Gastrocnemius medialis (tissue), 4 donors: ENCODE measurements around the gene POLG. TPM values are rescaled to one million over a fixed set of nuclear protein-coding genes. Genes with fewer than 3 reads are reported as not detected.

ENCODE experiments used
- ATAC-seq, 2 donors: fragments of 150-250 bp; one replicate each; pipeline ENCODE4 v1.9.1; 2016
- DNase-seq, 2 donors: peaks; one replicate each; pipeline ENCODE4 v3.0.0-alpha.2; 2019
- H3K27ac ChIP-seq, 4 donors: fragments of 200-600 bp; sonication (generic); 1 replicate in 1 of 4; 2 replicates in 3 of 4; pipeline ENCODE4 v1.5.1; 2016 to 2018; ENCODE audit warnings: mild to moderate bottlenecking in 2 of 4, moderate library complexity in 1 of 4
- H3K27me3 ChIP-seq, 3 donors: fragments of 200-600 bp; sonication (generic) in 2 of 3; 1 replicate in 1 of 3; 2 replicates in 2 of 3; pipeline versions ENCODE4 v1.5.1 to v1.6.0; 2016 to 2019; ENCODE audit warnings: mild to moderate bottlenecking in 1 of 3, moderate library complexity in 1 of 3
- H3K36me3 ChIP-seq, 2 donors: fragments of 200-600 bp; sonication (generic) in 1 of 2; one replicate each; pipeline ENCODE4 v1.5.1; 2017 to 2018
- H3K4me1 ChIP-seq, 2 donors: fragments of 200-600 bp; sonication (generic) in 1 of 2; one replicate each; pipeline ENCODE4 v1.5.1; 2016 to 2017; ENCODE audit warnings: mild to moderate bottlenecking in 2 of 2
- H3K4me3 ChIP-seq, 4 donors: fragments of 200-600 bp; sonication (generic) in 3 of 4; 1 replicate in 1 of 4; 2 replicates in 3 of 4; pipeline ENCODE4 v1.5.1; 2016 to 2019; ENCODE audit warnings: mild to moderate bottlenecking in 2 of 4
- H3K9me3 ChIP-seq, 3 donors: fragments of 200-600 bp; sonication (generic) in 2 of 3; 1 replicate in 1 of 3; 2 replicates in 2 of 3; pipeline ENCODE4 v1.5.1; 2016 to 2019
- CTCF ChIP-seq, 5 experiments: fragments of 450-650 bp in 3 of 5; fragments of 200-600 bp in 2 of 5; sonication (generic) in 2 of 5; IDR thresholded peaks in 4 of 5; conservative IDR thresholded peaks in 1 of 5; 1 replicate in 4 of 5; 2 replicates in 1 of 5; pipeline ENCODE4 v1.5.1; 2016 to 2019; ENCODE audit warnings: antibody characterized with exemption in 5 of 5, mild to moderate bottlenecking in 3 of 5, moderate library complexity in 3 of 5
- POLR2A ChIP-seq, 2 donors: fragments of 450-650 bp; IDR thresholded peaks; one replicate each; pipeline ENCODE4 v1.6.1; 2017; ENCODE audit warnings: antibody characterized with exemption in 2 of 2, mild to moderate bottlenecking in 2 of 2, moderate library complexity in 2 of 2
- in situ Hi-C, 4 donors: fragments of 200-750 bp; cut with MboI; loops; one replicate each; pipeline versions ENCODE4 v1.15.0 to v1.8.0; 2017; ENCODE audit warnings: low sequenced_read_pairs in 4 of 4
- intact Hi-C: fragments of 100-400 bp; cut with DNase I; formaldehyde crosslinking; loops from one replicate; pipeline ENCODE4 v1.15.1; 2023; ENCODE audit warnings: low total_unique reads
- total RNA-seq, 4 donors: library from RNA; depleted of rRNA; stranded (reverse); fragments of >200 nt; gene quantifications; one replicate each; pipeline versions ENCODE4 v1.1.0 to v1.2.3, GENCODE V29; 2016

The POLG gene
- total RNA-seq, 4 donors from 2014 or later, result 50.9 to 81.9 (median 61.4) TPM

DNA sequence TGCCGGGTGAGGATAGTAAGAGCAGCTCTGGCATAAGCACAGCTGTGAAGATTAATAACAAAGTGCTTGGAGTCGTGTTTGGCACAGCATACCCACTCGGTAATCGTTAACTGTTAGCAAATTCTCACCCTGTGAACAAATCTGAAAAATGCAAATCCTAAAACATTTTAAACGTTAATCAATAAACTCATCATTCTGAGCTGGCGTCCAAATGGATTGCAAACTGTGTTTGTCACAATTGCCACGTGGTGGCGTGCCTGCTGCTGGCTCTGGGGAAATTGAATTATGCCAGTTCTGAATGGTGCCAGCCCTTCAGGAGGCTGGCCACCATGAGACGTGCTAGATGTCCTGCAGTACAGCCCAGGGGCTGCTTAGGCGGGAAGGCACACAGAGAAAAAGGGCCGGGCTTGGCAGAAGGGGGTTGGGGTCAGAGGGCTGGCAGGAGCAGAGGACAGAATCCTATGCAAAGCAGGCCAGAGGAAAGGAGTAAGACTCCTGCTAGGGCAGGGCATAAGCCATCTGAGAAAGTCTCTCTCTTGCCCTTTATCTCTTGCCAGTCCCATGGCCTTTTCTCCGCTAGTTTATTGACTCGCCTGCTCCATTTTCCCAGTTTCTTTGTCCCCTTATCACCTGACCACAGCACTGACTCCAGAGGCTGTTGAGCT is 22.1 kb upstream of the POLG start:
- ATAC-seq (no peak), DNase-seq (no peak)
- H3K4me1 ChIP-seq, result peaks cover 0 to 8% of the 10 kb centered on the region in 2 donors
- no peak overlapping the region for H3K4me3 ChIP-seq
- in situ Hi-C loops, result loop anchor here in 1 of 4 donors (10.0 kb wide), 1 partner anchor 78 kb away; no protein-coding TSS in a partner anchor
- TF ChIP-seq CTCF (IDR thresholded peaks at IDR 0.05 in 4 of 5, conservative IDR thresholded peaks at IDR 0.05 in 1 of 5) (peak in 1 of 5 experiments; percentile 8), POLR2A (IDR thresholded peaks at IDR 0.05) (no peak)
- intact Hi-C loops, result no loop called here
- H3K27ac ChIP-seq, result no peak overlapping the region
- no peaks in the 10 kb centered on the region for H3K9me3 ChIP-seq
- H3K36me3 ChIP-seq, result no peaks in the 10 kb centered on the region
- H3K27me3 ChIP-seq, result peaks cover 73 to 80% (median 76%) of the 10 kb centered on the region in 3 donors

DNA sequence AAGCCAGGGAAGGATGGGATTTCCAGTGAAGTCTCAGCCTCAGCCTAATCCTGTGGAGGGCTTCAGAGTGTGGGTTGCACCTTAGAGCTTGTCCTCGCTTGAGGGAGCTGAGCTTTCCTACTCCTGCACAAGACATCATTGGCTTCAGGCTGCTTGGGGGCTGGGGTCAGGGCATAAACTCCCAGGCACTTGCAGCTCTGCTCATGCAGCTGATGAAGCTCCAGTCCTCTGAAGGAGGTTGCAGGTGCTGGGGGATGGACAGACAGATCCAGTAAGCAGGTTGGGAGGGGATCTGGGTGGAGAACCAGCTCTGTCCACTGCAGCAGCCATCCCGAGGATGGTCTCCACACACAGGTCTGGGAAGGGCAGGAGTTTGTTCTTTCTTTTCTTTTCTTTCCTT is 19.4 kb upstream of the POLG start:
- no peaks in the 10 kb centered on the region for H3K9me3 ChIP-seq
- no peak for TF ChIP-seq POLR2A (IDR thresholded peaks at IDR 0.05)
- TF ChIP-seq CTCF (IDR thresholded peaks at IDR 0.05 in 4 of 5, conservative IDR thresholded peaks at IDR 0.05 in 1 of 5), result no peak
- H3K36me3 ChIP-seq, result no peaks in the 10 kb centered on the region
- in situ Hi-C loops, result loop anchor here in 2 of 4 donors (5.0 to 10.0 kb wide), 2 partner anchors 81 to 83 kb away; no protein-coding TSS in a partner anchor
- peaks cover 45 to 53% (median 48%) of the 10 kb centered on the region in 3 donors for H3K27me3 ChIP-seq
- peaks cover 0 to 3% of the 10 kb centered on the region in 2 donors for H3K4me1 ChIP-seq
- intact Hi-C loops, result no loop called here
- ATAC-seq, result no peak
- DNase-seq, result no peak
- H3K4me3 ChIP-seq, result no peak overlapping the region
- no peak overlapping the region for H3K27ac ChIP-seq

DNA sequence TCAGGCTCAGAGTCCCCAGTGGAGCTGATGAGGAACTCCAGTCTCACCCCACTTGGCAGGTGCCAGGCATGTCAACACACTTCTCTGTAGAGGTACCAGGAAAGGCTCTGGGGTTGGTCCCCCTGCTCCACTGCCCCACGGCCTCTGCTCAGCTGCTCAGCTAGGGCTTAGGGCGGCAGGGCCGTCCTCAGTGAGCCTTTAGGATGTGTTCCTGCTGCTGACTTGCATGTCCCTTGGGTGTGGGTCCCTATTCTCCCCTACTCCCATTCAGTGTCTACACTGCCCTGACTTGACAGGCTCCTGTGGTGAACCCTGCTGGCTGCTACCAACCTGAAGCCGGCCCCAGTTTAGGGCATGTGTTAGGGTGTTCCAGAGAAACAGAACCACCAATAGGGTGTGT is 17.9 kb upstream of the POLG start:
- intact Hi-C loops, result no loop called here
- no peak overlapping the region for H3K4me3 ChIP-seq
- no peak for TF ChIP-seq POLR2A (IDR thresholded peaks at IDR 0.05)
- no peak for TF ChIP-seq CTCF (IDR thresholded peaks at IDR 0.05 in 4 of 5, conservative IDR thresholded peaks at IDR 0.05 in 1 of 5)
- no peaks in the 10 kb centered on the region for H3K9me3 ChIP-seq
- no peaks in the 10 kb centered on the region for H3K36me3 ChIP-seq
- no peaks in the 10 kb centered on the region for H3K4me1 ChIP-seq
- in situ Hi-C loops, result loop anchor here in 2 of 4 donors (5.0 to 10.0 kb wide), 2 partner anchors 82 to 85 kb away; no protein-coding TSS in a partner anchor
- ATAC-seq (no peak), DNase-seq (no peak)
- peaks cover 34 to 41% (median 41%) of the 10 kb centered on the region in 3 donors for H3K27me3 ChIP-seq
- no peak overlapping the region for H3K27ac ChIP-seq

DNA sequence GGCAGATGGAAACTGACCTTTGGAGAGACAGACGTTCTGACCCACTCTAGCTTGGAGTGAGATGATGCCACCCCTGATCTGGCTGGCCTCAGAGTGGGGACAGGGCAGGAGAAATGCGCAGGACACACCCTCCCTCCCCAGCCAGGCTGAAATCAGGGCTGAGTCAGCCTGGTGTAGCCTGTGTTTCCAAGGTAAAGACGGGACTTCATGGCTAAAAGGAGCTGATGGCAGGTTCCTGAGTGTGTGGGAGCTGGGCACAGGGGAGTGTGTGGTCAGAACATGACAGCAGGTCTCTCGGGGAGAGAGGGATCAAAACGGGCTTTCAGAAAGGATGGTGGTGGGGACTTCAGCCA is 14.6 kb upstream of the POLG start:
- H3K4me1 ChIP-seq, result no peaks in the 10 kb centered on the region
- no peak overlapping the region for H3K27ac ChIP-seq
- H3K4me3 ChIP-seq, result no peak overlapping the region
- ATAC-seq, result no peak
- no peaks in the 10 kb centered on the region for H3K9me3 ChIP-seq
- no peak for DNase-seq
- TF ChIP-seq POLR2A (IDR thresholded peaks at IDR 0.05), result no peak
- no peak for TF ChIP-seq CTCF (IDR thresholded peaks at IDR 0.05 in 4 of 5, conservative IDR thresholded peaks at IDR 0.05 in 1 of 5)
- no peaks in the 10 kb centered on the region for H3K36me3 ChIP-seq
- H3K27me3 ChIP-seq, result peaks cover 8 to 14% (median 11%) of the 10 kb centered on the region in 3 donors
- in situ Hi-C loops, result no loop called here
- intact Hi-C loops, result no loop called here
